ENCODE data around the gene S100PBP. TPM values are rescaled to one million over a fixed set of nuclear protein-coding genes. Genes with fewer than 3 reads are reported as not detected.

Gene S100PBP
- total and polyA plus RNA-seq, 2 of the 4 experiments (the other 2 are of a cell fraction), result 13.9 to 20.3 TPM

DNA sequence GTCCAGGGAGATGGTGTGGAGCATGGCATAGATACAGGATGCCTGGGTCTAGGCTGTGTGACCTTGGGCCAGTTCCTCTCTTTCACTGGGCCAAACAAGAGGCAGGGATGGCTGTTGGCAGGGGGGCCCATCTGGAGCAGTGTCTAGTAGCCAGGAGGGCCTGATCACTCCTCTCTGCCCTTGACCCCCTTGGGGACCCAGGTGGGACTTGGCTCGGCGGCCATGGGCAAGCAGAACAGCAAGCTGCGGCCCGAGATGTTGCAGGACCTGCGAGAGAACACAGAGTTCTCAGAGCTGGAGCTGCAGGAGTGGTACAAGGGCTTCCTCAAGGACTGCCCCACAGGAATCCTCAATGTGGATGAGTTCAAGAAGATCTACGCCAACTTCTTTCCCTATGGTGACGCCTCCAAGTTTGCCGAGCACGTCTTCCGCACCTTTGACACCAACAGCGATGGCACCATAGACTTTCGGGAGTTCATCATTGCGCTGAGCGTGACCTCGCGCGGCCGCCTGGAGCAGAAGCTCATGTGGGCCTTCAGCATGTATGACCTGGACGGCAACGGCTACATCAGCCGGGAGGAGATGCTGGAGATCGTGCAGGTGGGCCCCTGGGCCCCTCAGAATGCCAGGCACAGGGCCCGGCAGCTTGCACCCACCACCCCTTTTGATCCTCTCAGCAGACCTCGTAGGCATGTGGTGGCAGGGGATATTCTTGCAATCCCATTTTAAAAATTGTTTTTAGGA, 71.4 kb downstream of the S100PBP start:
- in situ Hi-C loops (cut with MboI; ENCODE audit: low sequenced_read_pairs), result no loop called here
- Histone ChIP-seq H4K5ac (ENCODE audit: low read depth, low read length) (no peak overlapping the region), H3K27ac (ENCODE audit: insufficient read depth, low read length) (no peak overlapping the region), H3K4me2 (ENCODE audit: low read depth, low read length) (no peak overlapping the region), H3K36me3 (ENCODE audit: control insufficient read depth, insufficient read depth, low read length) (no peaks in the 10 kb centered on the region), H2BK20ac (ENCODE audit: low read depth, low read length) (no peak overlapping the region), H2AK5ac (ENCODE audit: low read depth, low read length) (no peak overlapping the region), H3K9ac (ENCODE audit: low read depth, low read length) (no peak overlapping the region), H2BK5ac (ENCODE audit: low read depth, low read length, poor library complexity, severe bottlenecking) (no peak overlapping the region), H3K56ac (ENCODE audit: extremely low read depth, insufficient read depth, low read length) (no peak overlapping the region), H2AFZ (replicated peaks; ENCODE audit: low read length, poor library complexity) (no peak overlapping the region), H3K4ac (ENCODE audit: low read depth, low read length) (no peak overlapping the region), H3K27me3 (ENCODE audit: control insufficient read depth, insufficient read depth, low read length) (peaks cover 67% of the 10 kb centered on the region), H2BK120ac (ENCODE audit: low read depth, low read length) (no peak overlapping the region), H3K14ac (replicated peaks; ENCODE audit: low read depth, low read length) (no peak overlapping the region), H3K9me3 (ENCODE audit: control insufficient read depth, insufficient read depth, low read length) (peaks cover 2% of the 10 kb centered on the region; the same call in 1 of the 2 replicates), H4K91ac (ENCODE audit: insufficient read depth, low read depth, low read length) (no peak overlapping the region), H4K20me1 (ENCODE audit: insufficient read depth, low read length) (peaks cover 3% of the 10 kb centered on the region; the same call in 1 of the 2 replicates), H3K9me1 (ENCODE audit: insufficient read depth, low read length) (peaks cover 4% of the 10 kb centered on the region; the same call in 1 of the 2 replicates), H3K4me3 (ENCODE audit: insufficient read depth, low read depth, low read length) (no peak overlapping the region), H3K4me1 (ENCODE audit: control insufficient read depth, insufficient read depth, low read length) (no peaks in the 10 kb centered on the region; the same call in 1 of the 2 replicates), H2BK15ac (ENCODE audit: low read depth, low read length) (no peak overlapping the region), H2AK9ac (replicated peaks; ENCODE audit: low read depth, low read length, poor library complexity) (no peak overlapping the region), H3K23ac (ENCODE audit: low read depth, low read length) (no peak overlapping the region), H3K79me1 (ENCODE audit: low read depth in 1 of 2, low read length in 2 of 2) (no peaks in the 10 kb centered on the region), H4K8ac (ENCODE audit: low read depth in 2 of 2, low read length in 2 of 2) (no peak overlapping the region), H3K18ac (ENCODE audit: low read depth, low read length) (no peak overlapping the region)
- ATAC-seq (ENCODE audit: low read depth) (no peak), DNase-seq (no peak)
- BruUV-seq (replicated peaks), result no TSS peak
- 88% methylated on average over 13 of the region's 24 CpGs; no CpG with 5 or more reads in 1 of the 2 experiments for WGBS, 2 experiments (ENCODE audit: extremely low coverage in 2 of 2, insufficient read length in 1 of 2)
- intact Hi-C loops (cut with micrococcal nuclease), result loop anchor here (5.0 kb wide), 1 partner anchor 487 kb away; no protein-coding TSS in a partner anchor
- ChIA-PET CTCF (no interaction called here), POLR2A (ENCODE audit: unreplicated experiment) (no interaction called here)
- dilution Hi-C loops (cut with HindIII; ENCODE audit: low sequenced_read_pairs, unreplicated experiment), result no loop called here
- TF ChIP-seq, protein P1, sequence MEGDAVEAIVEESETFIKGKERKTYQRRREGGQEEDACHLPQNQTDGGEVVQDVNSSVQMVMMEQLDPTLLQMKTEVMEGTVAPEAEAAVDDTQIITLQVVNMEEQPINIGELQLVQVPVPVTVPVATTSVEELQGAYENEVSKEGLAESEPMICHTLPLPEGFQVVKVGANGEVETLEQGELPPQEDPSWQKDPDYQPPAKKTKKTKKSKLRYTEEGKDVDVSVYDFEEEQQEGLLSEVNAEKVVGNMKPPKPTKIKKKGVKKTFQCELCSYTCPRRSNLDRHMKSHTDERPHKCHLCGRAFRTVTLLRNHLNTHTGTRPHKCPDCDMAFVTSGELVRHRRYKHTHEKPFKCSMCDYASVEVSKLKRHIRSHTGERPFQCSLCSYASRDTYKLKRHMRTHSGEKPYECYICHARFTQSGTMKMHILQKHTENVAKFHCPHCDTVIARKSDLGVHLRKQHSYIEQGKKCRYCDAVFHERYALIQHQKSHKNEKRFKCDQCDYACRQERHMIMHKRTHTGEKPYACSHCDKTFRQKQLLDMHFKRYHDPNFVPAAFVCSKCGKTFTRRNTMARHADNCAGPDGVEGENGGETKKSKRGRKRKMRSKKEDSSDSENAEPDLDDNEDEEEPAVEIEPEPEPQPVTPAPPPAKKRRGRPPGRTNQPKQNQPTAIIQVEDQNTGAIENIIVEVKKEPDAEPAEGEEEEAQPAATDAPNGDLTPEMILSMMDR (conservative IDR thresholded peaks at IDR 0.05; ENCODE audit: low read depth, low read length), result no peak
- TF ChIP-seq MAFK (IDR thresholded peaks at IDR 0.05; ENCODE audit: low read depth, low read length) (no peak), NFE2L2 (IDR thresholded peaks at IDR 0.05; ENCODE audit: low read depth, low read length) (no peak), CEBPB (IDR thresholded peaks at IDR 0.05; ENCODE audit: low read depth, low read length) (no peak), RAD21 (IDR thresholded peaks at IDR 0.05; ENCODE audit: low read length) (no peak), FOS (IDR thresholded peaks at IDR 0.05; ENCODE audit: low read depth, low read length) (no peak), RFX5 (IDR thresholded peaks at IDR 0.05; ENCODE audit: low read depth, low read length) (no peak), MAZ (IDR thresholded peaks at IDR 0.05; ENCODE audit: borderline replicate concordance, low read depth, low read length) (no peak), SMC3 (IDR thresholded peaks at IDR 0.05; ENCODE audit: low read depth, low read length) (no peak), RCOR1 (IDR thresholded peaks at IDR 0.05; ENCODE audit: insufficient replicate concordance, low read length) (no peak), MXI1 (IDR thresholded peaks at IDR 0.05; ENCODE audit: borderline replicate concordance, low read depth, low read length) (no peak), BHLHE40 (IDR thresholded peaks at IDR 0.05; ENCODE audit: low read depth, low read length) (no peak), POLR2A (IDR thresholded peaks at IDR 0.05; ENCODE audit: low read depth, low read length) (no peak)
- TF ChIP-seq, protein P2, sequence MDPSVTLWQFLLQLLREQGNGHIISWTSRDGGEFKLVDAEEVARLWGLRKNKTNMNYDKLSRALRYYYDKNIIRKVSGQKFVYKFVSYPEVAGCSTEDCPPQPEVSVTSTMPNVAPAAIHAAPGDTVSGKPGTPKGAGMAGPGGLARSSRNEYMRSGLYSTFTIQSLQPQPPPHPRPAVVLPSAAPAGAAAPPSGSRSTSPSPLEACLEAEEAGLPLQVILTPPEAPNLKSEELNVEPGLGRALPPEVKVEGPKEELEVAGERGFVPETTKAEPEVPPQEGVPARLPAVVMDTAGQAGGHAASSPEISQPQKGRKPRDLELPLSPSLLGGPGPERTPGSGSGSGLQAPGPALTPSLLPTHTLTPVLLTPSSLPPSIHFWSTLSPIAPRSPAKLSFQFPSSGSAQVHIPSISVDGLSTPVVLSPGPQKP (IDR thresholded peaks at IDR 0.05; ENCODE audit: borderline replicate concordance, low read depth, low read length), result no peak
- TF ChIP-seq, protein P3, sequence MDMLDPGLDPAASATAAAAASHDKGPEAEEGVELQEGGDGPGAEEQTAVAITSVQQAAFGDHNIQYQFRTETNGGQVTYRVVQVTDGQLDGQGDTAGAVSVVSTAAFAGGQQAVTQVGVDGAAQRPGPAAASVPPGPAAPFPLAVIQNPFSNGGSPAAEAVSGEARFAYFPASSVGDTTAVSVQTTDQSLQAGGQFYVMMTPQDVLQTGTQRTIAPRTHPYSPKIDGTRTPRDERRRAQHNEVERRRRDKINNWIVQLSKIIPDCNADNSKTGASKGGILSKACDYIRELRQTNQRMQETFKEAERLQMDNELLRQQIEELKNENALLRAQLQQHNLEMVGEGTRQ (IDR thresholded peaks at IDR 0.05; ENCODE audit: low read depth, low read length), result no peak
